ENCODE data around the gene ST6GALNAC6.
"Not testable (repeated sequence)": the region's sequence is repeated elsewhere in the genome, so short reads cannot be mapped to it uniquely, and the experiment has no call there.

The ST6GALNAC6 gene

DNA sequence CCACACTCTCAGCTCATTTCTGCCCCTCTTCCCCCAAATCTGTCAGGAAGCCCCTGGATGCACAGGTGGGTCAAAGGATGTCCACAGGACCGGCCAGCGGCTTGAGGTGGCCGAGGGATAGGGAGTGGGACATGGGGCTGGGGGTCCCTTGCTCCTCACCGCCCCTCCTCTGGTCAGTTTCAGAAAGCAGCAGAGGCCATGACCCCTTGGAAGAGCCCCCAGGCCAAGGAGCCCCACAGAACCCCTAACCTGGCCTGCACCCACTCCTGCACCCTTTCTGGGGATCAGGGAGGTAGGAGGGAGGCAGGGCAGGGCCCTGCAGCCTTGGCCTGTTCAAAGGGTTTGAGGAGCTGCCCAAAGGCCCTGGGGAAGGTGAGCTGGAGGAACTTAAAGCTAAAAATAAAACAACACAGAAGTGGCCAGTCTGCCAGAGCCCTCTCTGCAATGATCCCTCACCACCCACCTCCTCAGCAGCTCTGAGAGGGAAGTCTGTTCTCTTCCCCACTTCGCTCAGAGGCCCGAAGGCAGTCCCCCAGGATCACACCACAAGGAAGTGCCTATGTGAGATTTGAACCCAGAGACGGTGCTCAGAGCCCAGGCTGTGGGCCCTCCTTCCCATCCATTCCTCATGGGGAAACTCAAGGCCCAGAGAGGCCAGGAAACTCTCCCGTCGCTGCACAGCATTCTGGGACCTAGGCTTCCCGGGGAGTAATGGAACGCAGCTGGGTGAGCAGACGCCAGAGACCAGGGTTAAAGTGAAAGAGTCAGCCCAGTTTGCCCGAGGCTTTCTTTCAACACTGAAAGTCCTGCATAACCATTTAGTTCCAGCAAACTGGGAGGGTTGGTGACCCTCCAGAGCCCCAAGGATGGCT is 45.9 kb downstream of the ST6GALNAC6 start:
- DNase-seq, result peak in 1 of 2 donors; percentile 29

DNA sequence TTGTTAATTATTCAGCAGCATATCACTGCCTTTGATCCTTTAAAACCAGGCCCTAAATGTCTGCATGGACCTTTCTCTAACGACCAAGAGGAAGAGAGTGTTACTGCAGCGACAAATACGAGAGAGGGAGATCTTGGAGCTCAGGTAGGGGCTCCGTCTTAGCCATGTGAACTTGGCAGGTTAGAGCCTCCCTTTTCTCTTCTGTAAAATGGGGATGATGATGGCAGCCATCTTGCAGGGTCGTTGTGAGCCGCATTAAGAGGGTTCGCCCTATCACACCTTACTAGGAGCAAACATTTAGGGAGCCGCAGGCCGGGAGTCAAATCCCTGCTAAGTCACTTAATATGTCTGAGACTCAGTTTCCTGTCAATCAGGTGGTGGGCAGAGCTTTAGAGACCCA is 46.6 kb downstream of the ST6GALNAC6 start:
- no peak for DNase-seq

DNA sequence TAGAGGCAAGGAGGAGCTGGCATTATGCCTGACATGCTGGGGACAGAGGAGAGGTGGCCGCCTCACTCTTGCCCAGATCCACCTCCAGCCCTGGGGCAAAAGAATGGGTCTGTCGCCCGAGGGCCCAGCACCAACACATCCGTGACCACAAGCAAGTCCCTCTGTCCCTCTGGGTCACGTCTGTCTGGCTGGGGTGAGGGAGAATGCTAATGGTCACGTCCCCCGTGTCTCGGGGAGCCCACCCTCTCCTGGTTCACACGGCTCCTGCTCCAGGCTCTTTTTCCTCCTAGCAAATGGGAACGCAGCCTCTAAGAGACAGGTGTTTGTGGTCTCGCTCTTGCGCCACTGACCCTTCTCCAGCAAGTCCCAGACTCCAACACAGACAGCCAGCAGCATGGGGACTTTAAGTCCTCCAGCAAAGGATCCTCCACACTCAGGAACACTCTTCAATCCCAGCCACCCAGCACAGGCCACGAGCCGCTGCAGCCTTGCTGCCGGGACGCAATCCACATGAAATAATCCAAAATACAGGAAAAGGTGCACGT is 49.0 kb downstream of the ST6GALNAC6 start:
- no peak for DNase-seq

DNA sequence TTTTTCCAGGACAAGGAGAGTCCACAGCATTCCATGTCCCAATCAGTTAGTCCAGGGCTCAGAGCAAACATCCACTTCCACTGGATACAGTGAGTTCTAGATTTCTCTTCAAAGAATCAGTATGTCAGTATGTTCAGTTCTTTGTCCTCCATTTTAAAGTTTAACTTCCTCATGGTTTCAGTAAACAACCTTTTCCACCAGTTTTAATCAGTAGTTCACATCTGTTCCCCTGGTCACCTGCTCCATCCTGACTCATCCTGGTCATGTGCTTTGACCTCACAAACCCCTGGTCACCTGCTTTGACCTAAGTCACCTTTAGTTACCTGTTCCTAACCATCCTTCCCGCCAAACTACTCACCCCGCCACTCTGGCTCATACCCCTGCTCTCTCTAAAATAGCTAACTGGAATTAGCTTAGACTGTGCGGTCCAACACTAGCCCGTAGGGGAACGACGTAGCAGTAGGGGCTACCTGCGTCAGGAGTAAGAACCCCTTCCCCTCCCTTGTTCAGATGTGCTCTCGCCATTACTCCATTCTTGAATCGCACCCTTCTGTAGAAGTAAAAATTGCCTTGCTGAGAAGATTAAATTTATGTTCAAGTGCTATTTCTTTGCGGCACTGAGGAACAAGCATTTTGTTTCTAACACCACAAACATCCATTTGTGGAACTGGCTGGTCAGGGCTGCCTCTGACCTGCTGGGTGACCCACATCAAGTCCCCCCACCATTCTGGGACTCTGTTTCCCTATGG is 50.5 kb downstream of the ST6GALNAC6 start:
- DNase-seq, result no peak

DNA sequence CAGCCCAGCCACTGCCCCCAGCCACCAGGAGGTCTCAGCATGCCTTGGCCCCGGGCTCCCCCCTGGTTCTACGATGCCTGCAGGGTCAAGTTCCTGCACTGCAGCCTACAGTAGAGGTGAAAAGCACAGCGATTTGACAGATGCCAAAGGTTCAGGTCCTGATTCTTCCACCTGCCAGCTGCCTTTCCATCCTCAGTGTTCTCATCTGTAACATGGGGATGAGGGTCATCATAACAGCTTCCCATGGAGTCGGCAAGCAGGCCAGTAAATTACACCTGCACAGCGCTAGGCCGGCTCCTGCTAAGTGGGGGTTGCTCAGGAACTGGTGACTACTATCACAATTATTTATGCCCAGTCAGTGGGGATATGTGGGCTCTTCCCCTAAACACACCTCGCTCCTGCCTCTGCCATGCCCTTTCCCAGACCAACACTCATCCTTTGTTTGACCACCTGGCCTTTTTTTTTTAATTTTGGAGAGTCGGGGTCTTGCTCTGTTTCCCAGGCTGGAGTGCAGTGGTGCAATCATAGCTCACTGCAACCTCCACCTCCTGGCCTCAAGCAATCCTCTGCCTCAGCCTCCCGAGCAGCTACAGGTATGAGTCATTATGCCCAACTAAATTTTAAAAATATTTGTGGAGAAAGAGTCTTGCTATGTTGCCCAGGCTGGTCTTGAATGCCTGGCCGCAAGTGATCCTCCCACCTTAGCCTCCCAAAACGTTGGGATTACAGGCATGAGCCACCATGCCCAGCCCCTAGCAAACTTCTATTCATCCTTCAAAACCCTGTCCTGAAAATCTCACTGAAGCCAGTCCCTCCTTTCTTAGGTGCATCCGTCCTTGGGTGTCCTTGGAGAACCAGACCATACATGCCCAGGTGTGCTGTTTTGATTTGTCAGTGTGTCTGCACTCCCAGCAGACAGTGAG is 51.3 kb downstream of the ST6GALNAC6 start:
- DNase-seq, result no peak

DNA sequence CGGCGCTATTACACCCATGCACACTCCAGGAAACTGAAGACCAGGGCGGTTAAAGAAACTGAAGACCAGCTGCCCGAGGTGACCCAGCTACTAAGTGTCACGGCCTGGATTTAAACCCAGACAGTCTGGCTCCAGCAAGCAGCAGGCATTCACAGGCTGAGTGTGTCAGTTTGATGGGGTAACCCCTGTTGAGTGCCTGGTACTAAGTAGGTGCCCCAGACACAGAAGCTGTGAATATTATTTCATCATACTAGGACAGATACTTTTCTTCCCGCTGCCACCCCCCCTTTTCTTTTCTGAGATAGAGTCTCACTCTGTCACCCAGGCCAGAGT is 52.3 kb downstream of the ST6GALNAC6 start:
- no peak for DNase-seq

DNA sequence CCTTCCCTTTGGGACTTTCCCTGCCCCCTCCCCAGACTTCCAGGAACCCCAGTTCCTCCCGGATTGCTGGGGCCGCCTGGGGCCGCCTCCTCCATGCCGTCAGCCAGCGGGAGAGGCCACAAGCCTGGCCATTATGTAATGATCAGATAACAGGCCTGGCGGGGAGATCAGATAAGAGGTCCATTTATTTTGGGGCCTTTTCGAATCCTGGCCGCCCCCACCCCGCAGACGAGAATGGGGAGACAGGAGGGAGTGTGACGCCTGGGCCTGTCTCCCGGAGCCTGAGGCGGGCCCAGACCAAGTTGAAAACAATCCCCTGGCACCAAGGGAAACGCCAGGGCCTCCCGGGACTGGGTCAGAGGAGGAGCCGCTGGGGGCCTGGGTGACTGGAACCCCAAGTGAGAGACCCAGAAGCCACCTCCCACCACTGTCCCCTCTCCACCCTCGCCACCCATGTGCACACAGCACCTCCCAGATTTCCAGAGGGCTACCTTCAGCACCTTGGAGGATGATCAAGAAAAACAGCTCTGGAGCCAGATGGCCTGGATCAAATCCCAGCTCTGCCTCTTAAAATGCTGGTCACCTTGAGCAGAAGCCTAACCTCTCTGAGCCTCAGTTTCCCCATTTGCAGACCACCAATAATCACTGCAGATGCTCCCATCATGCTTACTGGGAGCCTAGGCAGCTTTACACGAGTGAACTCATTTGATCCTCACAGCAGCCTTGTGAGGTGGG is 52.8 kb downstream of the ST6GALNAC6 start:
- no peak for DNase-seq

DNA sequence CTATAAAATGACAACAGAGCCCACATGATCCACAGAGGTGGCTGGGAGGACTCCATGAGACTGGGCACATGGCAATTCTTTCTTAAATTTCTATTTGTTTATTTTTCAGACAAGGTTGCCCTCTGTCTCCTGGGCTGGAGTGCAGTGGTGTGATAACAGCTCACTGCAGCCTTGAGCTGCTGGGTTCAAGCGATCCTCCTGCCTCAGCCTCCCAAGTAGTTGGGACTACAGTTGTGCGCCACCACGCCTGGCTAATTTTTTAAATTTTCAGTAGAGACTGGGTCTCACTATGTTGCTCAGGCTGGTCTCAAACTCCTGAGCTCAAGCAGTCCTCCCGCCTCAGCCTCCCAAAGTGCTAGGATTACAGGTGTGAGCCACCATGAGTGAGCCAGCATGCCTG is 53.8 kb downstream of the ST6GALNAC6 start:
- DNase-seq, result not testable (repeated sequence)

DNA sequence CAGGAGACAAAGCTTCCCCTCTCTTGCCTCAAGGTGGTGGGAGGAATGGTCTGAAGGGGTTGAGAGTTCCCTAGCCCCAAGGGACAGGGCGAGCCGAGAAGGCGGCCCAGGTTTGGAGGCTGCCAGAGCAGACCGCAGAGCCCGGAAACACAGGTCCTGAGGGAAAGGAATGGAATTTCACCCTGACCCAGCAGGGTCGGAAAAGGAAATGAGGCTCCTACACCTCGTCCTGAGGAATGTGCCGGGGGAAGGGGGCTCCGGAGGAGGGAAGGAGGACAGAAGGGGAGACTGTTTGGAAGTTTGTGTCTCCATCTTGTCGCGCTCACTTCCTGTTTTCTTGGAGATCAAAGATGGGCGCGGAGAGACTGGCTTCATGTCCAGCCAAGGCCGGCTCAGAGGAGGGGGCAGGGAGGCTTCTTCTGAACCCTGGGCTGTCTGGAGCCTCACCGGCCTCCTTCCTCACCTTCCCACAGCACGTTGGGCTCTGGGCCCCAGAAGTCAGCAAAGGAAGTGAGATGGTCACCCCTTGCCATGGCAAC is 54.5 kb downstream of the ST6GALNAC6 start:
- DNase-seq, result no peak

DNA sequence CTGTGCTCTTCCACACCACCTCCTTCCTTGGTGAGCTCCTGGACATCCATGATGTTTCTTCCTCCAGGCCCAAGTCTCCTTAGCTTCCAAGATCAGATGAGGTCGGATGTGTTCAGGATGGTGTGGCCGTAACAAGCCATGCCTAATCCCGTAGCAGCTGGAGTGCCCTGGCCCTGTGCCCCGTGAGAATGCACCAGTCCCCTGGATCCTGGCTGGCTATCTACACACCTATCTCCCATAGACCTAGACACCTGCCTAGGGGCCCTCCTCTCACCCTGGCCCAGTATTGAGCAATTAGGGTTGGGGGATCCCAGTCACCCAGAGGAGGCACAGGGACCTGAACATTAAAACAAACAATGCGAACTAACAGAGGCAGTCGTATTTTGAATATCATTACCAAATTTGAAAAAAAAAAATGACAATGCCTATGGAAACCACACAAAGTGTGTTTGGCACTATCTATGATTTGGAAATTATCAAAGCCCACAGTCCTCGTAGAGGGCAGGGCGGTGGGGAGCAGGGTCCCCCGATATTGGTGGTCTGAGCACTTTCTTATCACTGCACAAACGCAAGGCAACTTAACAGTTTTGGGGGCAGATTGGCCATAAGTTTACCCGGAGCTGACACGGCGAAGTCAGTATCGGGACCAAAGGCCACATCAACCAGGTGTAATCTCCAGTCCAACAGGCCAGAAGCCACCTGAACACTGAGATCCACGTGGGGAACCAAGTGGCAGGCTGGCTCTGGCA is 58.1 kb downstream of the ST6GALNAC6 start:
- no peak for DNase-seq

DNA sequence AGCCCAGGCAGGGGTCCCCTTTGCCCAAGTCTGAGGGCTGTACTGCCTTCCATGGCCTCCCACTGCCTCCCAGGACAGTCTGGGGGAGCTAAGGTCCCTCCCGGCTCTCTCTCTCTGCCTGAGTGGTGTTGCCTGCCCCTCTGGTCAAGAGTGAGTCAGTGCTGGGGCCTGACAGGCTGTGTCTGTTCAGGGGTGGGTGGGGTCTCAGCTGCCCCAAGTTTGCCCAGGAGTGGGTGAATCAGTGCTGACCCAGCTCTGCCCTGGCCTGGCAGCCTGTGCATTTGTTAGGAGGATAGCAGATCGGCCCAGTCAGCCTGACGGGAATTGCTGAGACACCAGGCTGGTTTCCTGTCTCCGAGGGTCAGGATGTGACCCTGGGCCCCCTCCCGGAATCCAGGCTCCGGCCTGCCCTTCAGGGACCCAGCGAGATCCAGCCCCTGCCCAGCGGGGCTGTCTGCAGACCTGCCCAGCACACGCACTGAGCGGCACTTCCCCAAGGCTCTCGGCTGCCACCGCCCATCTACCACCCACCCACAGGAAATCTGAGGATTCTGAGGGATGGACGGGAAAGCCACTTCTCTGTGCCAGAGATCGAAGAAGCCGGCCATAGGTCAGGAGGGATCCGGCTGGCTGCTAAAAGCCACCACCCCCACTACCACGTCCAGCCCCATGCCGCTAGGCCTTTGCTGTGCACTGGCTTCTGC is 60.9 kb downstream of the ST6GALNAC6 start:
- DNase-seq, result no peak

DNA sequence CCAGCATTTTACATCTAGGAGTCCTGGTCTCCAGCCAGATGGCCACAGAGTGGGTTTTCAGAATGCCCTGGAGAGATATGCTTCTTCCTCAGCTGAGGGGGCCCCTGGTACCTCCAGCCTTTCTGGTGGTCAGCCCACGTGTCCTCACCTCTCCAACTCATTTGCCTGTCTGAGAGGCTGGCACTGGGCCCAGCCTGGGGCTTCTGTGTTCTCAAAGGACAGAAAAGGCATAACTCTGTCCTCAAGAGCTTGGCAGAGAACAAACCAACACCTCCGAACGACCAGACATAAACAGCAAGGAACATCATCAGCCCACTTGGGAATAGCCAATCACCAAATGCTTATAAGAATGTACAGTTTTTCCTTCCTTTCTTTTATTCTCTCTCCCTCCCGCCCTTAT is 62.1 kb downstream of the ST6GALNAC6 start:
- DNase-seq, result no peak

DNA sequence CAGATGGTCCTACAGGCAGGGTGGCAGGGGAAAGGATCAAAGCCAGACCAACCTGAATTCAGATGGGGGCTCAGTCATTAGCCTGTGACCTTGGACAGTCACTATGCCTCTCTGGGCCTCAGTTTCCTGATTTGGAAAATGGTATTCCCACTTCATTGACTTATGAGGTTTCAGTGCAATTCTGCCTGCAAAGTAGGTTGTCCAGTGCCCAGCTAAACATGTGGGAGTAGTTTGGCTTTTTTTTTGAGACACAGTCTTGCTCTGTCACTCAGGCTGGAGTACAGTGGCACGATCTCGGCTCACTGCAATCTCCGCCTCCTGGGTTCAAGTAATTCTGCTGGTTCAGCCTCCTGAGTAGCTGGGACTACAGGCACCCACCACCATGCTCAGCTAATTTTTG is 62.8 kb downstream of the ST6GALNAC6 start:
- DNase-seq, result not testable (repeated sequence)

DNA sequence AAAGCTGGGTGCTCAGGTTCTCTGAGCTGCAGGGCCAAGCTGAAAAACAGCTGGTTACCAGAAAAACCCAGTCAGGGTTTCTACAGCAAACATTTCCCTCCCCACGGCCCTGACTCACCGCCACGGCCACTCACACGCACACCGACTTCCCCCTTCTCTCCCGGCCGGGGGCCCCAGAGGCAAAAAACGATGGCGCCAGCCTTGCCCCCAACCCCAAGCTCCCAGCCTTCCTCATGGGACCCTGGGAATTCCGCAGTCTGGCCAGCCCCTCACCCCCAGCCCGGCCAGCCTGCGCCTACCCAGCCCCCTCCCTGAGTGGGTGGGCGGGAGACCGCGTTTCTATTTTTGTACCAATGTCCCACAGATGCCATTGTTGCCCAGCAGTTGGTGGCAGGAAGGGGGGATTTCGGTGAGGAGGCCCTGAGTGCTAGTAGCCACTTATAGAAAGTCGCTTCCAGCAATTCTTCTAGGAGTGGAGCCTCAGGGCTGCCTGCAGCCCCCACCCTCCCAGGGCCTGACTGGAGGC is 63.3 kb downstream of the ST6GALNAC6 start:
- peak; percentile 30 to 34 for DNase-seq

Measured in stimulated activated CD4-positive, alpha-beta T cell treated with anti-CD3 and anti-CD28 coated beads, Interleukin-2, amount 100 ng/mL, for 24 hours (primary cell).